Measurements from ENCODE around the gene ALG3.

- TF ChIP-seq CEBPB (tag; IDR thresholded peaks at IDR 0.05) (no peak), ZBED1 (IDR thresholded peaks at IDR 0.05) (no peak), RBM22 (IDR thresholded peaks at IDR 0.05; ENCODE audit: low read depth, low read length, poor library complexity, severe bottlenecking) (no peak), POLR2A (conservative IDR thresholded peaks at IDR 0.05) (no peak; the same call in 1 of the 2 replicates), RAD21 (CRISPR knock-in tag; conservative IDR thresholded peaks at IDR 0.05 in 1 of 2, IDR thresholded peaks at IDR 0.05 in 1 of 2) (no peak)
Measured at GRCh38 chr3:184240384-184241140, 8.2 kb downstream of the ALG3 start.

Measured in K562 (cell line).